Smooth muscle cell (in vitro differentiated cells): Measurements from ENCODE around the gene RERE. TPM values are rescaled to one million over a fixed set of nuclear protein-coding genes. Genes with fewer than 3 reads are reported as not detected.

Experiments used
- DNase-seq: peaks from one replicate; lab custom pipeline; 2025; ENCODE audit not compliant: unreplicated experiment; lab: John Stamatoyannopoulos, UW
- H2AFZ ChIP-seq: fragments of 200-600 bp; sonication (generic); 2 replicates; pipeline ENCODE4 v1.6.0; 2016; ENCODE audit warnings: antibody characterized with exemption, low read depth, mild to moderate bottlenecking
- H3F3A ChIP-seq: fragments of 200-600 bp; sonication (generic); 2 replicates; pipeline ENCODE4 v1.6.0; 2017; ENCODE audit warnings: antibody characterized with exemption, low read depth
- H3K27ac ChIP-seq: fragments of 200-600 bp; sonication (generic); 2 replicates; pipeline ENCODE4 v1.5.1; 2016; ENCODE audit warnings: low read depth, mild to moderate bottlenecking
- H3K27me3 ChIP-seq: fragments of 200-600 bp; sonication (generic); 2 replicates; pipeline ENCODE4 v1.6.1; 2016; ENCODE audit warnings: low read depth, mild to moderate bottlenecking
- H3K36me3 ChIP-seq: fragments of 200-600 bp; sonication (generic); 2 replicates; pipeline ENCODE4 v1.5.1; 2016; ENCODE audit warnings: low read depth
- H3K4me1 ChIP-seq: fragments of 200-600 bp; sonication (generic); 2 replicates; pipeline ENCODE4 v1.5.1; 2016; ENCODE audit warnings: low read depth
- H3K4me2 ChIP-seq: fragments of 200-600 bp; sonication (generic); 2 replicates; pipeline ENCODE4 v1.6.0; 2016; ENCODE audit warnings: mild to moderate bottlenecking
- H3K4me3 ChIP-seq: fragments of 200-600 bp; sonication (generic); 2 replicates; pipeline ENCODE4 v1.5.1; 2016; ENCODE audit warnings: mild to moderate bottlenecking
- H3K79me2 ChIP-seq: fragments of 200-600 bp; sonication (generic); 2 replicates; pipeline ENCODE4 v1.6.0; 2016; ENCODE audit warnings: low read depth, mild to moderate bottlenecking
- H3K9ac ChIP-seq: fragments of 200-600 bp; sonication (generic); 2 replicates; pipeline ENCODE4 v1.6.0; 2016; ENCODE audit warnings: low read depth
- H3K9me3 ChIP-seq: fragments of 200-600 bp; sonication (generic); replicated peaks from 2 replicates; pipeline ENCODE4 v1.5.1; 2016; ENCODE audit warnings: low read depth
- H4K20me1 ChIP-seq: fragments of 200-600 bp; sonication (generic); 2 replicates; pipeline ENCODE4 v1.6.0; 2016; ENCODE audit warnings: low read depth
- CTCF ChIP-seq: fragments of 200-600 bp; sonication (generic); IDR thresholded peaks from 2 replicates; pipeline ENCODE4 v1.5.1; 2017; ENCODE audit warnings: borderline replicate concordance, mild to moderate bottlenecking, antibody characterized with exemption; ENCODE audit not compliant: insufficient read depth, poor library complexity, severe bottlenecking
- WGBS: methylation state at CpG from one replicate; pipeline ENCODE4 v1.1.7; 2016; ENCODE audit warnings: low lambda C conversion rate; 5-methylcytosine and 5-hydroxymethylcytosine counted together
- polyA plus RNA-seq: library from polyadenylated mRNA; unstranded; fragments of >200 nt; fragmentation: Nextera tagmentation; extraction: Ambion mirVana; gene quantifications from 2 replicates; pipeline ENCODE4 v1.2.1, GENCODE V29; 2016
- total RNA-seq: library from RNA; depleted of rRNA; stranded (reverse); fragments of >200 nt; gene quantifications from 2 replicates; pipeline ENCODE4 v1.2.3, GENCODE V29; 2014

The RERE gene
- total and polyA plus RNA-seq, 2 experiments from 2014 or later: 45.6 to 59.2 TPM

DNA sequence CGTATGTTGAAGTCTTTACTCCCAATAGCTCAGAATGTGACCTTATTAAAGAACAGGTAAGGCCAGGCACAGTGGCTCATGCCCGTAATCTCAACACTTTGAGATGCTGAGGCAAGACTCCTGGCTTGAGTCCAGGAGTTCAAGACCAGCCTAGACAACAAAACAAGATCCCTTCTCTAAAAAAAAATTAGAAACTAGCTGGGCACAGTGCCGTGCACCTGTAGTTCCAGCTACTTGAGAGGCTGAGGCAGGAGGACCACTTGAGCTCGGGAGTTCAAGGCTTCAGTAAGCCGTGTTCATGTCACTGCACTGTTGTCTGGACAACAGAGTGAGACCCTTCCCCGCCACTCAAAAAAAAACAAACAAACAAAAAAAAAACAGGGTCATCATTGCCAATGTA is 171.3 kb downstream of the RERE start:
- peaks cover 95% of the 10 kb centered on the region for H3K79me2 ChIP-seq
- no peak overlapping the region for H2AFZ ChIP-seq
- no peak overlapping the region for H3K9ac ChIP-seq
- H3K4me1 ChIP-seq: no peaks in the 10 kb centered on the region
- 92% methylated on average over 6 of the region's 6 CpGs for WGBS
- H3K36me3 ChIP-seq: no peaks in the 10 kb centered on the region
- peaks cover 100% of the 10 kb centered on the region for H4K20me1 ChIP-seq
- no peak overlapping the region for H3K27ac ChIP-seq
- no peaks in the 10 kb centered on the region for H3K27me3 ChIP-seq
- no peak overlapping the region for H3K4me3 ChIP-seq
- H3K9me3 ChIP-seq: no peaks in the 10 kb centered on the region
- H3K4me2 ChIP-seq: no peak overlapping the region
- no peaks in the 10 kb centered on the region for H3F3A ChIP-seq
- no peak for TF ChIP-seq CTCF
- no peak for DNase-seq

DNA sequence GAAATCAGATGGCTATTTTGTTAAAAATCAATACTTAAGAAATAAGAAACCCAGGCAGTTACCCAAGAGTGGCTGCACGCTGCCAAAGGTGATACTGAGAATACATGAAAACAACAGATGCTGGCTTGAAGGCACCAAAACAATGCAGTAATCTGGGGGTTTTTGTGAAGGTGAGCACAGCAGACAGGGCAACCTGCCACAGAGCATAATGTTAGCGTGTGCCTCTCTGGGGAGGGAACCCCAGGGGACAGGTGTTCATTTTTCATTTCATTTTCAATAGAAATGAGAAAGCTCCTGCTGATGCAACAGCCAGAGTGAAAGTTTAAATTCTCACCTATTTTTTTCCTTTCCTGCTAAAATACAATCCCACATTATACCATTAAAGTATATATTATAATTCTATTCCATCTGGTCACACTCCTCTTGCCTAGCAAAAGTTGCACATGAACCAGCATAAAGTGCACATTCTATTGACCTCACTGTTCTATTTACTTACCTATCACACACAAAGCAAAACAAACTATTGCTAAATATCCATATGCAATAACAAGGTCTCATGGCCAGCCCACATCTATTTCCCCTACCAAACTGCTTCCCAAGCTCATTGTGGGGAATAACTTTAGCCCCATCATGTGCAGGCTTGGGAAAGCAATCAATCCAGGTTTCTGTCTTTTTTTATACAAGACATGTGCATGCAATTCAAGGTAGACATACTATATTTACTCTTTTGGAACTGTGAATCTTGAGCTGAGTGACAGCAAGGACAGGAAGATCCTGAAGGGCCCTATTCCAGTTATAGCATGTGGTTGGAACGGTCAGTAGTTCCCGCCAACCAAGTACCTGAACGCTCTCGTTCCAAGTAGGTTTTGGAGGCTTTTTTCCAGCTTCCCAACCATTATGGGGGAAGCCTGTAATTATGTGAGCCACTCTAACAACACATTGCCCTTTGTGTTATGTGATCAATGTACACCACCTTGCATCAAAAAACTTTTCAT is 173.6 kb downstream of the RERE start:
- Histone ChIP-seq H3K4me2 (no peak overlapping the region), H3K36me3 (no peaks in the 10 kb centered on the region), H3F3A (no peaks in the 10 kb centered on the region), H3K9me3 (no peaks in the 10 kb centered on the region), H3K79me2 (peaks cover 96% of the 10 kb centered on the region), H2AFZ (no peak overlapping the region), H3K27me3 (no peaks in the 10 kb centered on the region), H3K9ac (no peak overlapping the region), H3K4me1 (no peaks in the 10 kb centered on the region), H4K20me1 (peaks cover 100% of the 10 kb centered on the region), H3K4me3 (no peak overlapping the region), H3K27ac (no peak overlapping the region)
- DNase-seq: no peak
- TF ChIP-seq CTCF: no peak
- WGBS: 97% methylated on average over 6 of the region's 6 CpGs

DNA sequence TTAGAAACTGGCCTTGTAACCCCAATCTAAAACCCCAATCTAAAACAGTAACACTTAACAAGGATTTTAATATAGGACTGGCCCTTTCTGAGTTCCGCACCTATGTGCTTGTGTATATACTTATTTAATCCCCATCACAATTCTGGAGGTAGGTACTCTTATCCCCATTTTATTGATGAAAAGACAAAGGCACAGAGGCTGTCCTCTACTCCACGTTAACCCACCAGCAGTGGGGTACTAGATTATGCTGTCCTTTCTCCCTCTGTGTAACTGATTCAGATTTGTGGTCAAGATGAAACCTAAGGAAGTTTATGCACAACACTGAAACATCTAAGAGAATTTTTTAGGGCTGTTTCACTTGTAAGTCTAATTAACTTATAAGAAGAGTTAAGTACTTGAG is 175.3 kb downstream of the RERE start:
- Histone ChIP-seq H3K36me3 (no peaks in the 10 kb centered on the region), H2AFZ (no peak overlapping the region), H3K79me2 (peaks cover 96% of the 10 kb centered on the region), H3F3A (no peaks in the 10 kb centered on the region), H3K9me3 (no peaks in the 10 kb centered on the region), H4K20me1 (peaks cover 98% of the 10 kb centered on the region), H3K9ac (no peak overlapping the region), H3K27me3 (no peaks in the 10 kb centered on the region), H3K4me3 (no peak overlapping the region), H3K4me1 (no peaks in the 10 kb centered on the region), H3K4me2 (no peak overlapping the region), H3K27ac (no peak overlapping the region)
- no peak for TF ChIP-seq CTCF
- no peak for DNase-seq
- WGBS: 81% methylated on average over 2 of the region's 2 CpGs
